Posterior cingulate gyrus (tissue), 11 donors: Measurements from ENCODE around the gene STPG2.

Source experiments
- DNase-seq, 10 donors: peaks; one replicate each; pipeline versions ENCODE4 v3.0.0 to v3.0.0-alpha.2; 2020 to 2021; ENCODE audit warnings: mixed read lengths in 3 of 10
- intact Hi-C: fragments of 100-400 bp; cut with DNase I; formaldehyde crosslinking; loops from one replicate; pipeline ENCODE4 v1.15.1; 2023

STPG2 gene

GRCh38 chr4:98098764-98099163, 44.5 kb downstream of the STPG2 start:
- DNase-seq = no peak
- intact Hi-C loops = no loop called here

GRCh38 chr4:98094118-98094517, 49.2 kb downstream of the STPG2 start:
- intact Hi-C loops = no loop called here
- no peak for DNase-seq

- intact Hi-C loops = no loop called here
Measured at GRCh38 chr4:98093662-98094061, 49.6 kb downstream of the STPG2 start.

GRCh38 chr4:98092833-98093439, 50.3 kb downstream of the STPG2 start:
- intact Hi-C loops = no loop called here
- DNase-seq = no peak

More at GRCh38 chr4:98093662-98094061, 49.6 kb downstream of the STPG2 start:
- DNase-seq = no peak

GRCh38 chr4:98081936-98082335, 61.3 kb downstream of the STPG2 start:
- no peak for DNase-seq
- intact Hi-C loops = no loop called here

- no peak for DNase-seq
- intact Hi-C loops = no loop called here
Measured at GRCh38 chr4:98068495-98068894, 74.8 kb downstream of the STPG2 start.

- no peak for DNase-seq
- intact Hi-C loops = no loop called here
Measured at GRCh38 chr4:98055800-98056501, 87.3 kb downstream of the STPG2 start.

- DNase-seq = no peak
- intact Hi-C loops = no loop called here
Measured at GRCh38 chr4:98046665-98047064, 96.6 kb downstream of the STPG2 start.

GRCh38 chr4:98030059-98030458, 113.2 kb downstream of the STPG2 start:
- intact Hi-C loops = no loop called here
- no peak for DNase-seq

- intact Hi-C loops = no loop called here
- no peak for DNase-seq
Measured at GRCh38 chr4:98027827-98028226, 115.4 kb downstream of the STPG2 start.

GRCh38 chr4:98026362-98026761, 116.9 kb downstream of the STPG2 start:
- no peak for DNase-seq
- intact Hi-C loops = no loop called here

- intact Hi-C loops = no loop called here
- DNase-seq = no peak
Measured at GRCh38 chr4:98006814-98007412, 136.4 kb downstream of the STPG2 start.

GRCh38 chr4:98006060-98006459, 137.2 kb downstream of the STPG2 start:
- intact Hi-C loops = no loop called here

GRCh38 chr4:98000940-98001339, 142.3 kb downstream of the STPG2 start:
- DNase-seq = no peak
- intact Hi-C loops = no loop called here

More at GRCh38 chr4:98006060-98006459, 137.2 kb downstream of the STPG2 start:
- DNase-seq = no peak

- intact Hi-C loops = no loop called here
- DNase-seq = no peak
Measured at GRCh38 chr4:97998203-97998602, 145.1 kb downstream of the STPG2 start.

GRCh38 chr4:97994765-97995465, 148.4 kb downstream of the STPG2 start:
- no peak for DNase-seq
- intact Hi-C loops = no loop called here

- intact Hi-C loops = no loop called here
- DNase-seq = no peak
Measured at GRCh38 chr4:97990409-97990808, 152.9 kb downstream of the STPG2 start.

- intact Hi-C loops = no loop called here
- no peak for DNase-seq
Measured at GRCh38 chr4:97987019-97987648, 156.1 kb downstream of the STPG2 start.

- DNase-seq = no peak
- intact Hi-C loops = no loop called here
Measured at GRCh38 chr4:97984545-97985131, 158.6 kb downstream of the STPG2 start.

- DNase-seq = no peak
- intact Hi-C loops = no loop called here
Measured at GRCh38 chr4:97978791-97979488, 164.3 kb downstream of the STPG2 start.
